Panc1 (cell line): ENCODE results near the gene CEACAM18. TPM values are rescaled to one million over a fixed set of nuclear protein-coding genes. Genes with fewer than 3 reads are reported as not detected.

Experiments
- ATAC-seq: fragments of 200-7000 bp; cut with Tn5 transposase; 2 replicates; pipeline ENCODE4 v1.9.1; 2020; ENCODE audit warnings: mild to moderate bottlenecking, moderate library complexity
- BruUV-seq: library from RNA; stranded (reverse); fragments of 400-500 nt; replicated peaks from 2 replicates; lab custom pipeline; 2021; lab: Mats Ljungman, UMichigan
- CTCF ChIA-PET: fragments of 300-600 bp; sonication (Branson Sonifier 250); formaldehyde crosslinking; loops from one replicate; lab custom pipeline; 2022; ENCODE audit warnings: antibody characterized with exemption; lab: Charles Lee
- POLR2A ChIA-PET: fragments of 300-600 bp; sonication (Branson Sonifier 250); formaldehyde crosslinking; loops from one replicate; lab custom pipeline; 2022; ENCODE audit warnings: antibody characterized with exemption; lab: Charles Lee
- DNase-seq: peaks from one replicate; pipeline ENCODE4 v3.0.0-alpha.2; 2010; ENCODE audit warnings: low read depth, low spot score
- H3K27ac ChIP-seq: 2 replicates; pipeline ENCODE4 v1.5.1; 2011; ENCODE audit warnings: mild to moderate bottlenecking, low read length, inconsistent platforms
- H3K27me3 ChIP-seq: fragments of 200-500 bp; sonication (Bioruptor generic); 2 replicates; pipeline ENCODE4 v1.6.0; 2014; ENCODE audit warnings: low read length, inconsistent platforms; ENCODE audit not compliant: control insufficient read depth, insufficient read depth
- H3K36me3 ChIP-seq: fragments of 200-500 bp; sonication (Bioruptor generic); 2 replicates; pipeline ENCODE4 v1.5.1; 2014; ENCODE audit warnings: inconsistent platforms, mild to moderate bottlenecking, low read length, moderate library complexity; ENCODE audit not compliant: control insufficient read depth, insufficient read depth
- H3K4me1 ChIP-seq: 2 replicates; pipeline ENCODE4 v1.5.1; 2011; ENCODE audit warnings: inconsistent platforms, mild to moderate bottlenecking, low read length, moderate library complexity; ENCODE audit not compliant: control insufficient read depth, insufficient read depth
- H3K4me3 ChIP-seq, 2 experiments: 2 replicates each; pipeline ENCODE4 v1.5.1; 2011 to 2012; ENCODE audit warnings: low read depth in 2 of 2, low read length in 2 of 2, mild to moderate bottlenecking in 2 of 2, inconsistent platforms in 1 of 2, moderate library complexity in 1 of 2
- H3K9me3 ChIP-seq: fragments of 200-500 bp; sonication (Bioruptor generic); 2 replicates; pipeline ENCODE4 v1.5.1; 2014; ENCODE audit warnings: low read depth, mild to moderate bottlenecking, inconsistent platforms, low read length, moderate library complexity; ENCODE audit not compliant: control insufficient read depth, insufficient read depth
- POLR2AphosphoS5 ChIP-seq: IDR thresholded peaks from 2 replicates; pipeline ENCODE4 v1.6.1; 2012; ENCODE audit warnings: mild to moderate bottlenecking, low read depth, low read length, moderate library complexity
- REST ChIP-seq, 2 experiments: IDR thresholded peaks; 2 replicates each; pipeline ENCODE4 v1.6.1; 2011 to 2012; ENCODE audit warnings: low read depth in 2 of 2, control low read depth in 1 of 2, low read length in 1 of 2, mild to moderate bottlenecking in 1 of 2, moderate library complexity in 1 of 2; ENCODE audit not compliant: insufficient read depth in 1 of 2
- SIN3A ChIP-seq: IDR thresholded peaks from 2 replicates; pipeline ENCODE4 v1.6.1; 2012; ENCODE audit warnings: low read depth, mild to moderate bottlenecking, low read length, moderate library complexity, borderline replicate concordance; ENCODE audit not compliant: insufficient read depth
- TCF7L2 ChIP-seq: IDR thresholded peaks from 2 replicates; pipeline ENCODE4 v1.6.1; 2011; ENCODE audit warnings: mild to moderate bottlenecking, low read depth, low read length, inconsistent platforms
- in situ Hi-C: cut with HindIII; loops from 2 replicates; pipeline ENCODE4 v1.10.0; 2016; ENCODE audit warnings: low sequenced_read_pairs, low pct_unique_long_range_greater_than_20kb
- intact Hi-C: fragments of 100-400 bp; cut with micrococcal nuclease; formaldehyde crosslinking; loops from one replicate; pipeline ENCODE4 v1.10.0; 2022; ENCODE audit not compliant: unreplicated experiment
- total RNA-seq: library from RNA; stranded (reverse); gene quantifications from one replicate; pipeline ENCODE4 v1.2.1, GENCODE V29; 2021; ENCODE audit not compliant: unreplicated experiment
- TF ChIP-seq, protein P1 (sequence below): fragments of 450-650 bp; IDR thresholded peaks from 2 replicates; pipeline ENCODE4 v1.5.1; 2017; ENCODE audit warnings: mild to moderate bottlenecking

The CEACAM18 gene
- total RNA-seq, 1 experiment from 2014 or later, result not detected

DNA sequence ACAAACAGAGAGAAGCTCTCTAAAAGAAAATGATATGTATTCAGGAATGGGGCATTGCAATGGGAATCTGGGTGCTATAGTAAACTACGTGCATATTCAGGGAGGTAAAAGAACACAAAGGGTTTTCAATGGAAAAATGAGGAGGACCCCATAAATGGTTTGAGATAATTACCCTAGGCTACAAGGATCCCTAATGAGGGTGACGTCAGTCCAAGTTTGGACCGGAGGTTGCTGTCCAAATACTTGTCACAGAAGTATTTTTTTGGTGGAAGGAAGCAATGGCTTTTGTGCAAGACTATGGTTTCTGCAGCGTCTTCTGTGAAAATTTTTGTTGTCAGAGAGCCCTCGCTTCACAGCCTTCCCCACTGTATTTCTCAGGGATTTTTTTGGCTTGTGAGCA, 995 bp upstream of the CEACAM18 start:
- H3K9me3 ChIP-seq, result no peaks in the 10 kb centered on the region
- in situ Hi-C loops (no loop called here), intact Hi-C loops (no loop called here)
- TF ChIP-seq TCF7L2, result no peak
- TF ChIP-seq SIN3A, result no peak
- TF ChIP-seq, protein P1, sequence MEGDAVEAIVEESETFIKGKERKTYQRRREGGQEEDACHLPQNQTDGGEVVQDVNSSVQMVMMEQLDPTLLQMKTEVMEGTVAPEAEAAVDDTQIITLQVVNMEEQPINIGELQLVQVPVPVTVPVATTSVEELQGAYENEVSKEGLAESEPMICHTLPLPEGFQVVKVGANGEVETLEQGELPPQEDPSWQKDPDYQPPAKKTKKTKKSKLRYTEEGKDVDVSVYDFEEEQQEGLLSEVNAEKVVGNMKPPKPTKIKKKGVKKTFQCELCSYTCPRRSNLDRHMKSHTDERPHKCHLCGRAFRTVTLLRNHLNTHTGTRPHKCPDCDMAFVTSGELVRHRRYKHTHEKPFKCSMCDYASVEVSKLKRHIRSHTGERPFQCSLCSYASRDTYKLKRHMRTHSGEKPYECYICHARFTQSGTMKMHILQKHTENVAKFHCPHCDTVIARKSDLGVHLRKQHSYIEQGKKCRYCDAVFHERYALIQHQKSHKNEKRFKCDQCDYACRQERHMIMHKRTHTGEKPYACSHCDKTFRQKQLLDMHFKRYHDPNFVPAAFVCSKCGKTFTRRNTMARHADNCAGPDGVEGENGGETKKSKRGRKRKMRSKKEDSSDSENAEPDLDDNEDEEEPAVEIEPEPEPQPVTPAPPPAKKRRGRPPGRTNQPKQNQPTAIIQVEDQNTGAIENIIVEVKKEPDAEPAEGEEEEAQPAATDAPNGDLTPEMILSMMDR, result no peak
- TF ChIP-seq REST (IDR thresholded peaks at IDR 0.05; ENCODE audit: insufficient read depth in 1 of 2, low read depth in 2 of 2, low read length in 1 of 2), result no peak
- TF ChIP-seq POLR2AphosphoS5, result no peak
- no peak overlapping the region for H3K27ac ChIP-seq
- no TSS peak for BruUV-seq
- ChIA-PET CTCF (no interaction called here), POLR2A (no interaction called here)
- H3K4me1 ChIP-seq, result no peaks in the 10 kb centered on the region
- DNase-seq (no peak), ATAC-seq (no peak)
- H3K27me3 ChIP-seq, result no peaks in the 10 kb centered on the region; the same call in 1 of the 2 replicates
- H3K36me3 ChIP-seq, result no peaks in the 10 kb centered on the region
- H3K4me3 ChIP-seq, result no peak overlapping the region

GRCh38 chr19:51479531-51480331, 1.4 kb downstream of the CEACAM18 start:
- no peak overlapping the region for H3K27ac ChIP-seq
- no peaks in the 10 kb centered on the region for H3K9me3 ChIP-seq
- no peaks in the 10 kb centered on the region for H3K27me3 ChIP-seq
- TF ChIP-seq SIN3A (no peak), POLR2AphosphoS5 (no peak), TCF7L2 (no peak), REST (IDR thresholded peaks at IDR 0.05; ENCODE audit: insufficient read depth in 1 of 2, low read depth in 2 of 2, low read length in 1 of 2) (no peak)
- TF ChIP-seq, protein P1, result no peak
- no peak for DNase-seq
- H3K36me3 ChIP-seq, result no peaks in the 10 kb centered on the region
- ChIA-PET CTCF (no interaction called here), POLR2A (no interaction called here)
- no peak for ATAC-seq
- no peaks in the 10 kb centered on the region for H3K4me1 ChIP-seq
- in situ Hi-C loops (no loop called here), intact Hi-C loops (no loop called here)
- H3K4me3 ChIP-seq, result no peak overlapping the region
- no TSS peak for BruUV-seq
